Measurements from ENCODE around the gene SEMA3B.

DNA sequence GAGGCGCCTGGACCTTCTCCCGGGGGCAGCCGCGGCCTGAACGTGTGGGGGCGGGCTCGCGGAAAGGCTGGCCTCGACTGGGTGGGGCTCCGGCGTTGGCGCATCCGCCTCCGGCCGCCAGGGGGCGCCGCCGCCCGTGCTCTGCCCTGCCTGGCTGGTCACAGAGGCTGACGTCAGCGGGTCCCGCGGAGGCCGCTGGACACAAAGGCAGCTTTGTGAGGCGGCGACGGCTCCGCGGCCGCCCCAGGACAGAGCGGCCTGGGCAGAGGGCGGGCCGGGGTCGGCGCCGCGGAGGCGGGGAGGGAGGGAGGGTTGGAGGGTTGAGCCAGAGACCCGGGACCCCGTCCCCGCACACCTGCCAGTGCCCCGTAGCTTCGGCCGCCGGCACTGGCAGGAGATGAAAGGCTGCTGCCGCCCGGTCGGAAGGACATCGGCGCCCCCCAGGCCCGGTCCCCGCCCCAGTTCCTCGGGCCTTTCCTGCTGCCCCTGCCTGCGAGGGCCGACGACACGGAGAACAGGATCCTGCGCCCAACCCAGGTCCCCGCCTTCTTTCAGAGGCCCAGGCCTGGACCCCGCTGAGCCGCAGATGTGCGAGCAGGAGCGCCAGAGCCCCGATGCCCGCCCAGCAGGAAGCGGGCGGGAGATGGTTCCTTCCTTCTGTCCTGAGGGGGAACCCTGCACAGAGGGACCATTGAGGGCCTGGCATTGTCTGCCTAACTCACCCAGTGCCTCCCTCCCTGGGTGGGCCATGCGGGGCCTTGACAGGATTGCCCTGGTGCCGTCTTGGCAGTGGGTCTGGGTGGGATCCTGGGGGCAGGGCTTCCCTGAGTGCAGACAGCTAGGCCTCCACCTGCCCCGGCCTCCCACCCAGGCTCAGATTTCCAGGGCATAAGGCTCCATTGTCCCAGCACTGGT, 8.7 kb upstream of the SEMA3B start:
- TF ChIP-seq, protein P1, sequence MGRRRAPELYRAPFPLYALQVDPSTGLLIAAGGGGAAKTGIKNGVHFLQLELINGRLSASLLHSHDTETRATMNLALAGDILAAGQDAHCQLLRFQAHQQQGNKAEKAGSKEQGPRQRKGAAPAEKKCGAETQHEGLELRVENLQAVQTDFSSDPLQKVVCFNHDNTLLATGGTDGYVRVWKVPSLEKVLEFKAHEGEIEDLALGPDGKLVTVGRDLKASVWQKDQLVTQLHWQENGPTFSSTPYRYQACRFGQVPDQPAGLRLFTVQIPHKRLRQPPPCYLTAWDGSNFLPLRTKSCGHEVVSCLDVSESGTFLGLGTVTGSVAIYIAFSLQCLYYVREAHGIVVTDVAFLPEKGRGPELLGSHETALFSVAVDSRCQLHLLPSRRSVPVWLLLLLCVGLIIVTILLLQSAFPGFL (CRISPR knock-in tag; IDR thresholded peaks at IDR 0.05; ENCODE audit: borderline replicate concordance) = no peak
- TF ChIP-seq, protein P2, sequence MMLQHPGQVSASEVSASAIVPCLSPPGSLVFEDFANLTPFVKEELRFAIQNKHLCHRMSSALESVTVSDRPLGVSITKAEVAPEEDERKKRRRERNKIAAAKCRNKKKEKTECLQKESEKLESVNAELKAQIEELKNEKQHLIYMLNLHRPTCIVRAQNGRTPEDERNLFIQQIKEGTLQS (CRISPR knock-in tag; conservative IDR thresholded peaks at IDR 0.05) = no peak
- TF ChIP-seq ZBTB21 (CRISPR knock-in tag; IDR thresholded peaks at IDR 0.05; ENCODE audit: borderline replicate concordance) (peak; percentile 41; the same call in 1 of the 2 replicates), ZNF671 (CRISPR knock-in tag; IDR thresholded peaks at IDR 0.05) (no peak), OVOL2 (CRISPR knock-in tag; IDR thresholded peaks at IDR 0.05; ENCODE audit: borderline replicate concordance) (peak; percentile 28; the same call in 1 of the 2 replicates), TP53 (CRISPR knock-in tag; IDR thresholded peaks at IDR 0.05) (no peak), ZNF263 (CRISPR knock-in tag; IDR thresholded peaks at IDR 0.05; ENCODE audit: low read depth) (no peak), NR3C1 (CRISPR knock-in tag; conservative IDR thresholded peaks at IDR 0.05; ENCODE audit: low read depth) (no peak), SP1 (CRISPR knock-in tag; conservative IDR thresholded peaks at IDR 0.05) (peak; percentile 84; the same call in 1 of the 2 replicates)
- TF ChIP-seq, protein P3, sequence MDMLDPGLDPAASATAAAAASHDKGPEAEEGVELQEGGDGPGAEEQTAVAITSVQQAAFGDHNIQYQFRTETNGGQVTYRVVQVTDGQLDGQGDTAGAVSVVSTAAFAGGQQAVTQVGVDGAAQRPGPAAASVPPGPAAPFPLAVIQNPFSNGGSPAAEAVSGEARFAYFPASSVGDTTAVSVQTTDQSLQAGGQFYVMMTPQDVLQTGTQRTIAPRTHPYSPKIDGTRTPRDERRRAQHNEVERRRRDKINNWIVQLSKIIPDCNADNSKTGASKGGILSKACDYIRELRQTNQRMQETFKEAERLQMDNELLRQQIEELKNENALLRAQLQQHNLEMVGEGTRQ (CRISPR knock-in tag; IDR thresholded peaks at IDR 0.05) = no peak
- TF ChIP-seq, protein P4, sequence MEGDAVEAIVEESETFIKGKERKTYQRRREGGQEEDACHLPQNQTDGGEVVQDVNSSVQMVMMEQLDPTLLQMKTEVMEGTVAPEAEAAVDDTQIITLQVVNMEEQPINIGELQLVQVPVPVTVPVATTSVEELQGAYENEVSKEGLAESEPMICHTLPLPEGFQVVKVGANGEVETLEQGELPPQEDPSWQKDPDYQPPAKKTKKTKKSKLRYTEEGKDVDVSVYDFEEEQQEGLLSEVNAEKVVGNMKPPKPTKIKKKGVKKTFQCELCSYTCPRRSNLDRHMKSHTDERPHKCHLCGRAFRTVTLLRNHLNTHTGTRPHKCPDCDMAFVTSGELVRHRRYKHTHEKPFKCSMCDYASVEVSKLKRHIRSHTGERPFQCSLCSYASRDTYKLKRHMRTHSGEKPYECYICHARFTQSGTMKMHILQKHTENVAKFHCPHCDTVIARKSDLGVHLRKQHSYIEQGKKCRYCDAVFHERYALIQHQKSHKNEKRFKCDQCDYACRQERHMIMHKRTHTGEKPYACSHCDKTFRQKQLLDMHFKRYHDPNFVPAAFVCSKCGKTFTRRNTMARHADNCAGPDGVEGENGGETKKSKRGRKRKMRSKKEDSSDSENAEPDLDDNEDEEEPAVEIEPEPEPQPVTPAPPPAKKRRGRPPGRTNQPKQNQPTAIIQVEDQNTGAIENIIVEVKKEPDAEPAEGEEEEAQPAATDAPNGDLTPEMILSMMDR (IDR thresholded peaks at IDR 0.05) = peak; percentile 98
- TF ChIP-seq, protein P5, sequence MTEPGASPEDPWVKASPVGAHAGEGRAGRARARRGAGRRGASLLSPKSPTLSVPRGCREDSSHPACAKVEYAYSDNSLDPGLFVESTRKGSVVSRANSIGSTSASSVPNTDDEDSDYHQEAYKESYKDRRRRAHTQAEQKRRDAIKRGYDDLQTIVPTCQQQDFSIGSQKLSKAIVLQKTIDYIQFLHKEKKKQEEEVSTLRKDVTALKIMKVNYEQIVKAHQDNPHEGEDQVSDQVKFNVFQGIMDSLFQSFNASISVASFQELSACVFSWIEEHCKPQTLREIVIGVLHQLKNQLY (CRISPR knock-in tag; IDR thresholded peaks at IDR 0.05) = no peak
